ENCODE measurements around the gene TRIM2. TPM values are rescaled to one million over a fixed set of nuclear protein-coding genes. Genes with fewer than 3 reads are reported as not detected.

Gene TRIM2
- polyA plus RNA-seq, 3 donors, result 0.50 to 0.96 (median 0.76) TPM

DNA sequence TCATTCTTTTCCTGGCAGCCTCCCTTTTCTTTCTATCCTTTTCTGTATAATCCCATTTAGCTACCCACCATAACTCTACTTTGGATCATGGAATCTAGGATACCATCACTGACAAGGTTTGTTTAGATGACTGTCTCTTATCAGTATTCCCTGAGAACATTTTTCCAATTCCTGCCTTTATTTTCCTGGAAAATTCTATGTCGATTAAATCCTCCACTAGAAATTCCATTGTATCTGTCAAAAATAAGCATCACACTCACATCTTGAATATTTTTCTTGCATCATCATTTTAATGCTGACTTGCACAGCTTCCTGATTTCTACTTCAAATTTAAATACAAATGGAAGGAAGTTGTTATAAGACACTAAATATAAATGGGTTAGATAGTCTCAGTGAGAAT, 20.2 kb downstream of the TRIM2 start:
- no peak overlapping the region for H3K9ac ChIP-seq (ENCODE audit: insufficient read depth, low read length, poor library complexity, severe bottlenecking)
- H3K4me2 ChIP-seq (replicated peaks; ENCODE audit: extremely low read depth, low read length, poor library complexity, severe bottlenecking), result no peak overlapping the region

GRCh38 chr4:153227469-153228075, 23.3 kb downstream of the TRIM2 start:
- Mint-ChIP-seq H3K4me3 (no peak overlapping the region), H3K27me3 (ENCODE audit: low read depth in 3 of 3) (peaks cover 9 to 13% (median 11%) of the 10 kb centered on the region in 3 donors), H3K27ac (no peak overlapping the region), H3K4me1 (peaks cover 12% of the 10 kb centered on the region), H3K9me3 (peaks cover 10 to 22% (median 17%) of the 10 kb centered on the region in 7 donors), H3K36me3 (peaks cover 6 to 9% of the 10 kb centered on the region in 2 donors)
- H3K36me3 ChIP-seq (replicated peaks in 1 of 2; ENCODE audit: control insufficient read depth in 1 of 2, insufficient read depth in 2 of 2, low read length in 2 of 2), result peaks cover 0 to 5% of the 10 kb centered on the region in 2 donors
- H3K27ac ChIP-seq (ENCODE audit: low read depth in 1 of 2, low read length in 2 of 2), result no peak overlapping the region
- H3K4me3 ChIP-seq (replicated peaks in 1 of 3; ENCODE audit: low read depth in 2 of 3, low read length in 3 of 3), result no peak overlapping the region
- H4K20me1 ChIP-seq (ENCODE audit: insufficient read depth, low read length), result no peaks in the 10 kb centered on the region
- DNase-seq, result no peak
- TF ChIP-seq, protein P1, sequence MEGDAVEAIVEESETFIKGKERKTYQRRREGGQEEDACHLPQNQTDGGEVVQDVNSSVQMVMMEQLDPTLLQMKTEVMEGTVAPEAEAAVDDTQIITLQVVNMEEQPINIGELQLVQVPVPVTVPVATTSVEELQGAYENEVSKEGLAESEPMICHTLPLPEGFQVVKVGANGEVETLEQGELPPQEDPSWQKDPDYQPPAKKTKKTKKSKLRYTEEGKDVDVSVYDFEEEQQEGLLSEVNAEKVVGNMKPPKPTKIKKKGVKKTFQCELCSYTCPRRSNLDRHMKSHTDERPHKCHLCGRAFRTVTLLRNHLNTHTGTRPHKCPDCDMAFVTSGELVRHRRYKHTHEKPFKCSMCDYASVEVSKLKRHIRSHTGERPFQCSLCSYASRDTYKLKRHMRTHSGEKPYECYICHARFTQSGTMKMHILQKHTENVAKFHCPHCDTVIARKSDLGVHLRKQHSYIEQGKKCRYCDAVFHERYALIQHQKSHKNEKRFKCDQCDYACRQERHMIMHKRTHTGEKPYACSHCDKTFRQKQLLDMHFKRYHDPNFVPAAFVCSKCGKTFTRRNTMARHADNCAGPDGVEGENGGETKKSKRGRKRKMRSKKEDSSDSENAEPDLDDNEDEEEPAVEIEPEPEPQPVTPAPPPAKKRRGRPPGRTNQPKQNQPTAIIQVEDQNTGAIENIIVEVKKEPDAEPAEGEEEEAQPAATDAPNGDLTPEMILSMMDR (IDR thresholded peaks at IDR 0.05), result no peak
- no peak overlapping the region for H3K4me2 ChIP-seq (replicated peaks; ENCODE audit: extremely low read depth, low read length, poor library complexity, severe bottlenecking)
- peaks cover under 1 to 3% of the 10 kb centered on the region in 2 donors for H3K27me3 ChIP-seq (ENCODE audit: control insufficient read depth in 2 of 2, insufficient read depth in 2 of 2, low read length in 2 of 2)
- H3K9me3 ChIP-seq (replicated peaks in 1 of 2; ENCODE audit: control insufficient read depth in 1 of 2, insufficient read depth in 1 of 2, low read length in 2 of 2), result peaks cover 0 to 14% of the 10 kb centered on the region in 2 donors
- intact Hi-C loops (cut with micrococcal nuclease), result no loop called here
- H3K79me2 ChIP-seq (ENCODE audit: insufficient read depth, low read length), result no peaks in the 10 kb centered on the region
- 98% methylated on average over 5 of the region's 7 CpGs for WGBS (ENCODE audit: insufficient coverage)
- peaks cover 8 to 9% of the 10 kb centered on the region in 2 donors for H3K4me1 ChIP-seq (ENCODE audit: control insufficient read depth in 1 of 2, insufficient read depth in 2 of 2, low read length in 2 of 2)
- H2AFZ ChIP-seq (ENCODE audit: insufficient read depth, low read depth, low read length, poor library complexity, severe bottlenecking), result no peak overlapping the region
- no peak overlapping the region for H3K9ac ChIP-seq (ENCODE audit: insufficient read depth, low read length, poor library complexity, severe bottlenecking)

More for the DNA sequence above, 20.2 kb downstream of the TRIM2 start:
- intact Hi-C loops (cut with micrococcal nuclease), result no loop called here
- H3K9me3 ChIP-seq (replicated peaks in 1 of 2; ENCODE audit: control insufficient read depth in 1 of 2, insufficient read depth in 1 of 2, low read length in 2 of 2), result peaks cover 0 to 14% of the 10 kb centered on the region in 2 donors
- H3K4me3 Mint-ChIP-seq, result peak overlapping the region in 1 of 2 donors; percentile 49
- no peak for DNase-seq
- WGBS (ENCODE audit: insufficient coverage), result no CpG with 5 or more reads among the region's 1 CpG
- H3K27me3 Mint-ChIP-seq (ENCODE audit: low read depth in 3 of 3), result peaks cover 10 to 24% (median 19%) of the 10 kb centered on the region in 3 donors
- TF ChIP-seq, protein P1 (IDR thresholded peaks at IDR 0.05), result no peak
- H3K4me3 ChIP-seq (replicated peaks in 1 of 3; ENCODE audit: low read depth in 2 of 3, low read length in 3 of 3), result no peak overlapping the region
- no peak overlapping the region for H2AFZ ChIP-seq (ENCODE audit: insufficient read depth, low read depth, low read length, poor library complexity, severe bottlenecking)
- H3K4me1 ChIP-seq (ENCODE audit: control insufficient read depth in 1 of 2, insufficient read depth in 2 of 2, low read length in 2 of 2), result peaks cover 9 to 13% of the 10 kb centered on the region in 2 donors
- H4K20me1 ChIP-seq (ENCODE audit: insufficient read depth, low read length), result no peaks in the 10 kb centered on the region
- peaks cover 23% of the 10 kb centered on the region for H3K4me1 Mint-ChIP-seq
- H3K36me3 Mint-ChIP-seq, result peaks cover 6 to 9% of the 10 kb centered on the region in 2 donors
- peaks cover 0 to 5% of the 10 kb centered on the region in 2 donors for H3K36me3 ChIP-seq (replicated peaks in 1 of 2; ENCODE audit: control insufficient read depth in 1 of 2, insufficient read depth in 2 of 2, low read length in 2 of 2)
- no peak overlapping the region for H3K27ac Mint-ChIP-seq
- peaks cover 3 to 5% of the 10 kb centered on the region in 2 donors for H3K27me3 ChIP-seq (ENCODE audit: control insufficient read depth in 2 of 2, insufficient read depth in 2 of 2, low read length in 2 of 2)
- H3K9me3 Mint-ChIP-seq, result peaks cover 16 to 35% (median 22%) of the 10 kb centered on the region in 7 donors
- H3K79me2 ChIP-seq (ENCODE audit: insufficient read depth, low read length), result no peaks in the 10 kb centered on the region
- no peak overlapping the region for H3K27ac ChIP-seq (ENCODE audit: low read depth in 1 of 2, low read length in 2 of 2)

Data from CD14-positive monocyte (primary cell).